Panc1 (cell line): ENCODE measurements around the gene IFI6.

Experiments
- CTCF ChIP-seq: fragments of 450-650 bp; IDR thresholded peaks from 2 replicates; pipeline ENCODE4 v1.5.1; 2017; ENCODE audit warnings: mild to moderate bottlenecking
- POLR2AphosphoS5 ChIP-seq: IDR thresholded peaks from 2 replicates; pipeline ENCODE4 v1.6.1; 2012; ENCODE audit warnings: mild to moderate bottlenecking, low read depth, low read length, moderate library complexity
- REST ChIP-seq, 2 experiments: IDR thresholded peaks; 2 replicates each; pipeline ENCODE4 v1.6.1; 2011 to 2012; ENCODE audit warnings: low read depth in 2 of 2, control low read depth in 1 of 2, low read length in 1 of 2, mild to moderate bottlenecking in 1 of 2, moderate library complexity in 1 of 2; ENCODE audit not compliant: insufficient read depth in 1 of 2
- SIN3A ChIP-seq: IDR thresholded peaks from 2 replicates; pipeline ENCODE4 v1.6.1; 2012; ENCODE audit warnings: low read depth, mild to moderate bottlenecking, low read length, moderate library complexity, borderline replicate concordance; ENCODE audit not compliant: insufficient read depth
- TCF7L2 ChIP-seq: IDR thresholded peaks from 2 replicates; pipeline ENCODE4 v1.6.1; 2011; ENCODE audit warnings: mild to moderate bottlenecking, low read depth, low read length, inconsistent platforms

GRCh38 chr1:27633640-27634176 lies 38.3 kb downstream of the IFI6 start:
- TF ChIP-seq CTCF (no peak), POLR2AphosphoS5 (no peak), SIN3A (no peak), TCF7L2 (no peak), REST (IDR thresholded peaks at IDR 0.05; ENCODE audit: insufficient read depth in 1 of 2, low read depth in 2 of 2, low read length in 1 of 2) (no peak)
